Caki2 (cell line): ENCODE results near the gene SERINC3. TPM values are rescaled to one million over a fixed set of nuclear protein-coding genes. Genes with fewer than 3 reads are reported as not detected.

ENCODE experiments used
- DNase-seq: peaks from one replicate; pipeline ENCODE4 v3.0.0-alpha.2; 2015; ENCODE audit warnings: low read depth
- in situ Hi-C: cut with HindIII; loops from 2 replicates; pipeline ENCODE4 v1.10.0; 2016; ENCODE audit warnings: low sequenced_read_pairs, low pct_unique_long_range_greater_than_20kb, mixed read lengths
- total RNA-seq: library from RNA; depleted of rRNA; stranded (reverse); fragments of >200 nt; shearing (Covaris generic); gene quantifications from 2 replicates; pipeline ENCODE4 v1.2.3, GENCODE V29; 2014; ENCODE audit warnings: low replicate concordance; rRNA removed

SERINC3 gene
- total RNA-seq, 1 experiment from 2014 or later: 59.5 TPM

- in situ Hi-C loops: no loop called here
- DNase-seq: no peak
Measured at GRCh38 chr20:44450903-44451450, 70.9 kb downstream of the SERINC3 start.

GRCh38 chr20:44450281-44450889 lies 71.5 kb downstream of the SERINC3 start:
- DNase-seq: no peak
- in situ Hi-C loops: no loop called here

GRCh38 chr20:44449864-44450263 lies 72.0 kb downstream of the SERINC3 start:
- in situ Hi-C loops: no loop called here
- DNase-seq: no peak

GRCh38 chr20:44448753-44449546 lies 72.9 kb downstream of the SERINC3 start:
- DNase-seq: no peak
- in situ Hi-C loops: no loop called here

- DNase-seq: no peak
- in situ Hi-C loops: no loop called here
Measured at GRCh38 chr20:44447827-44448419, 73.9 kb downstream of the SERINC3 start.

Other genes with a start within 250 kb of the SERINC3 start
- gene FITM2, start 210.9 kb downstream of the SERINC3 start, total RNA-seq: 5.0 and 6.9 TPM in 2 replicates
- gene R3HDML, start 185.0 kb downstream of the SERINC3 start, total RNA-seq: not detected in 2 replicates
- not detected in 2 replicates for gene HNF4A, start 166.4 kb downstream of the SERINC3 start, total RNA-seq
- 4.5 and 5.2 TPM in 2 replicates for gene TTPAL, start 46.2 kb downstream of the SERINC3 start, total RNA-seq
- gene PKIG, start 60.5 kb upstream of the SERINC3 start, total RNA-seq: 38.5 and 58.1 TPM in 2 replicates
- 33.6 and 102 TPM in 2 replicates for gene ADA, start 129.6 kb upstream of the SERINC3 start, total RNA-seq
- 39.7 and 55.7 TPM in 2 replicates for gene CCN5, start 193.3 kb upstream of the SERINC3 start, total RNA-seq
- gene KCNK15, start 223.8 kb upstream of the SERINC3 start, total RNA-seq: not detected in 2 replicates